ENCODE data around the gene PRKCSH.
"Not testable (repeated sequence)": the region's sequence is repeated elsewhere in the genome, so short reads cannot be mapped to it uniquely, and the experiment has no call there.

Gene PRKCSH

GRCh38 chr19:11435057-11435832 lies at the start of gene PRKCSH, which contains the start of gene ODAD3:
TSS of gene PRKCSH (plus strand) at chr19:11435635. CDS start at chr19:11436118, 483 bp downstream.
TSS of gene ODAD3 (minus strand) at chr19:11435121. CDS start at chr19:11435016, 105 bp downstream.
- Mint-ChIP-seq H3K9me3 (no peaks in the 10 kb centered on the region), H3K27ac (peak within 1 kb of the TSS; percentile 94), H3K4me1 (peaks cover 36% of the 10 kb centered on the region), H3K27me3 (no peaks in the 10 kb centered on the region), H3K4me3 (peak within 1 kb of the TSS; percentile 96), H3K36me3 (peaks cover 27% of the 10 kb centered on the region)
- ATAC-seq: peak; percentile 97

GRCh38 chr19:11387162-11388034 lies 48.0 kb upstream of the PRKCSH start:
- peaks cover 3% of the 10 kb centered on the region for H3K9me3 Mint-ChIP-seq
- H3K4me3 Mint-ChIP-seq: no peak overlapping the region
- H3K36me3 Mint-ChIP-seq: no peaks in the 10 kb centered on the region
- ATAC-seq: peak; percentile 65
- peak overlapping the region; percentile 76 for H3K27ac Mint-ChIP-seq
- peaks cover 25% of the 10 kb centered on the region for H3K4me1 Mint-ChIP-seq
- no peaks in the 10 kb centered on the region for H3K27me3 Mint-ChIP-seq

GRCh38 chr19:11390359-11390758 lies 45.1 kb upstream of the PRKCSH start:
- H3K9me3 Mint-ChIP-seq: peaks cover 3% of the 10 kb centered on the region

GRCh38 chr19:11390933-11391680 lies 44.3 kb upstream of the PRKCSH start:
- ATAC-seq: no peak
- no peaks in the 10 kb centered on the region for H3K27me3 Mint-ChIP-seq
- H3K36me3 Mint-ChIP-seq: no peaks in the 10 kb centered on the region
- peaks cover 12% of the 10 kb centered on the region for H3K4me1 Mint-ChIP-seq
- peaks cover 3% of the 10 kb centered on the region for H3K9me3 Mint-ChIP-seq
- H3K27ac Mint-ChIP-seq: no peak overlapping the region
- no peak overlapping the region for H3K4me3 Mint-ChIP-seq

More at GRCh38 chr19:11390359-11390758, 45.1 kb upstream of the PRKCSH start:
- Mint-ChIP-seq H3K27ac (no peak overlapping the region), H3K4me3 (no peak overlapping the region), H3K36me3 (no peaks in the 10 kb centered on the region), H3K4me1 (peaks cover 12% of the 10 kb centered on the region), H3K27me3 (no peaks in the 10 kb centered on the region)
- no peak for ATAC-seq

DNA sequence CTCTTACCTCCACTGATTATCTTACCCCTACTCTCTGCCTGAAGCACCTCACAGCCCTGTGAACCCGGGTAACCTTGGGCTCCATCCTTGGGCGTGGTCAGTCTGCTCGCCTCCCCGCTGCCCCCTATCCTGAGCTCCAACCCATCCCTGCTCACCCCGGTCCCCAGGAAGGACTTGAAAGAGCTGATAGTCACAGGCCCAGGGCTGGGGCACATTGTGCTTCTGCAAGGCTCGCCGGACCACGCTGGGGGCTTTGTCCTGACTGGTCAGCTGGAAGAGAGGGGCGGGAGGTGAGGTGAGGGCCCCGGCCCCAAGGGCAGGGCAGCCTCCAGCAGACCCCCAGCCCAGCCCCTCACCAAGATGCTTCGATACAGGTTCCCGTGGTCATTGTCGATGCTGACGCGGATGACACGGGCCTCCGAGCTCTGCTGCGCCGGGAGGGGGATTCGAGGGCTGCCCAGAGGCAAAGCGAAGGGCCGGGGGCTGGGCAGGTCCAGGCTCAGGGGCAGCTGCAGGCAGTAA lies 38.3 kb upstream of the PRKCSH start:
- Mint-ChIP-seq H3K4me3 (no peak overlapping the region), H3K36me3 (no peaks in the 10 kb centered on the region), H3K9me3 (no peaks in the 10 kb centered on the region), H3K27me3 (peaks cover 19% of the 10 kb centered on the region), H3K27ac (no peak overlapping the region), H3K4me1 (no peaks in the 10 kb centered on the region)
- ATAC-seq: peak; percentile 8

GRCh38 chr19:11399667-11400066 lies 35.8 kb upstream of the PRKCSH start:
- H3K27me3 Mint-ChIP-seq: peaks cover 19% of the 10 kb centered on the region
- no peak overlapping the region for H3K4me3 Mint-ChIP-seq
- no peak overlapping the region for H3K27ac Mint-ChIP-seq
- no peaks in the 10 kb centered on the region for H3K36me3 Mint-ChIP-seq
- no peaks in the 10 kb centered on the region for H3K4me1 Mint-ChIP-seq
- no peaks in the 10 kb centered on the region for H3K9me3 Mint-ChIP-seq
- ATAC-seq: no peak

DNA sequence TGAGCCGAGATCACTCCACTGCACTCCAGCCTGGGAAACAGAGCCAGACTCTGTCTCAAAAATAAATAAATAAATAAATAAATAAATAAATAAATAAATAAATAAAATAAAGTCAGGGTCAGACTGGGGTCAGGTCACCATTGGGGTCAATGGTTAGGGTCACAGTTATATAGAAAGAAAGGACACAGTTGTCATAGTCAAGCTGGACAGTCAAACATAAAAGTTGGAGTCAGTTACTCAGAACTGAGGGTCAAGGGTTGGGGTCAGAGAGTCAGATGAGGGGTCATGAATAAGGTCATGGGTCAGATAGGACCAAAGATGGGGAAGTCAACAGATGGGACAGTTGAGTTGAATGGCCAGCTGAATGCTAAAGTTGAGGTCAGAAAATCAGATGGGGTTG lies 34.6 kb upstream of the PRKCSH start:
- no peaks in the 10 kb centered on the region for H3K9me3 Mint-ChIP-seq
- no peak overlapping the region for H3K27ac Mint-ChIP-seq
- no peak for ATAC-seq
- H3K4me1 Mint-ChIP-seq: no peaks in the 10 kb centered on the region
- H3K27me3 Mint-ChIP-seq: peaks cover 19% of the 10 kb centered on the region
- no peaks in the 10 kb centered on the region for H3K36me3 Mint-ChIP-seq
- no peak overlapping the region for H3K4me3 Mint-ChIP-seq

- ATAC-seq: no peak
- no peaks in the 10 kb centered on the region for H3K36me3 Mint-ChIP-seq
- H3K9me3 Mint-ChIP-seq: no peaks in the 10 kb centered on the region
- H3K27ac Mint-ChIP-seq: no peak overlapping the region
- H3K27me3 Mint-ChIP-seq: peaks cover 19% of the 10 kb centered on the region
- no peak overlapping the region for H3K4me3 Mint-ChIP-seq
- H3K4me1 Mint-ChIP-seq: peaks cover 7% of the 10 kb centered on the region
Observed at GRCh38 chr19:11401808-11402543, 33.5 kb upstream of the PRKCSH start.

- H3K27ac Mint-ChIP-seq: no peak overlapping the region
- no peaks in the 10 kb centered on the region for H3K36me3 Mint-ChIP-seq
- peaks cover 17% of the 10 kb centered on the region for H3K27me3 Mint-ChIP-seq
- H3K9me3 Mint-ChIP-seq: no peaks in the 10 kb centered on the region
- H3K4me3 Mint-ChIP-seq: no peak overlapping the region
- peaks cover 7% of the 10 kb centered on the region for H3K4me1 Mint-ChIP-seq
- no peak for ATAC-seq
Observed at GRCh38 chr19:11404588-11405222, 30.7 kb upstream of the PRKCSH start.

- Mint-ChIP-seq H3K27me3 (peaks cover 15% of the 10 kb centered on the region), H3K4me3 (no peak overlapping the region), H3K27ac (no peak overlapping the region), H3K36me3 (no peaks in the 10 kb centered on the region), H3K4me1 (peaks cover 7% of the 10 kb centered on the region), H3K9me3 (no peaks in the 10 kb centered on the region)
- ATAC-seq: peak; percentile 60
Observed at GRCh38 chr19:11405846-11406643, 29.4 kb upstream of the PRKCSH start.

- not testable (repeated sequence) for ATAC-seq, H3K4me3 Mint-ChIP-seq, H3K4me1 Mint-ChIP-seq, H3K36me3 Mint-ChIP-seq, H3K27ac Mint-ChIP-seq, H3K9me3 Mint-ChIP-seq
- H3K27me3 Mint-ChIP-seq: peaks cover 18% of the 10 kb centered on the region
Observed at GRCh38 chr19:11406703-11407236, 28.7 kb upstream of the PRKCSH start.

GRCh38 chr19:11408591-11408990 lies 26.8 kb upstream of the PRKCSH start:
- H3K9me3 Mint-ChIP-seq: no peaks in the 10 kb centered on the region
- ATAC-seq: no peak

GRCh38 chr19:11410682-11411081 lies 24.8 kb upstream of the PRKCSH start:
- ATAC-seq: no peak
- H3K27me3 Mint-ChIP-seq: peaks cover 18% of the 10 kb centered on the region
- no peaks in the 10 kb centered on the region for H3K9me3 Mint-ChIP-seq
- peaks cover 7% of the 10 kb centered on the region for H3K4me1 Mint-ChIP-seq
- no peak overlapping the region for H3K27ac Mint-ChIP-seq
- no peaks in the 10 kb centered on the region for H3K36me3 Mint-ChIP-seq
- H3K4me3 Mint-ChIP-seq: no peak overlapping the region

More at GRCh38 chr19:11408591-11408990, 26.8 kb upstream of the PRKCSH start:
- Mint-ChIP-seq H3K27ac (no peak overlapping the region), H3K4me1 (peaks cover 7% of the 10 kb centered on the region), H3K27me3 (peaks cover 18% of the 10 kb centered on the region), H3K4me3 (no peak overlapping the region), H3K36me3 (no peaks in the 10 kb centered on the region)
